Left lobe of liver (tissue), 2 donors: ENCODE measurements around the gene RPL23. TPM values are rescaled to one million over a fixed set of nuclear protein-coding genes. Genes with fewer than 3 reads are reported as not detected.

ENCODE experiments used
- ATAC-seq: fragments of 200-7000 bp; cut with Tn5 transposase; one replicate; pipeline ENCODE4 v1.9.1; 2020; ENCODE audit warnings: mild to moderate bottlenecking, moderate library complexity
- DNase-seq: peaks from one replicate; pipeline ENCODE4 v3.0.0-alpha.2; 2020; ENCODE audit warnings: low spot score
- total RNA-seq: library from RNA; stranded (reverse); gene quantifications from one replicate; pipeline ENCODE4 v1.2.1, GENCODE V29; 2021
- donor health status: DM: no; HTN: no; CAD: no; lungs with moderate emphysema.
- donor health status: DM: no; HTN: yes; CAD: no.

Gene RPL23
- 371 TPM for total RNA-seq

DNA sequence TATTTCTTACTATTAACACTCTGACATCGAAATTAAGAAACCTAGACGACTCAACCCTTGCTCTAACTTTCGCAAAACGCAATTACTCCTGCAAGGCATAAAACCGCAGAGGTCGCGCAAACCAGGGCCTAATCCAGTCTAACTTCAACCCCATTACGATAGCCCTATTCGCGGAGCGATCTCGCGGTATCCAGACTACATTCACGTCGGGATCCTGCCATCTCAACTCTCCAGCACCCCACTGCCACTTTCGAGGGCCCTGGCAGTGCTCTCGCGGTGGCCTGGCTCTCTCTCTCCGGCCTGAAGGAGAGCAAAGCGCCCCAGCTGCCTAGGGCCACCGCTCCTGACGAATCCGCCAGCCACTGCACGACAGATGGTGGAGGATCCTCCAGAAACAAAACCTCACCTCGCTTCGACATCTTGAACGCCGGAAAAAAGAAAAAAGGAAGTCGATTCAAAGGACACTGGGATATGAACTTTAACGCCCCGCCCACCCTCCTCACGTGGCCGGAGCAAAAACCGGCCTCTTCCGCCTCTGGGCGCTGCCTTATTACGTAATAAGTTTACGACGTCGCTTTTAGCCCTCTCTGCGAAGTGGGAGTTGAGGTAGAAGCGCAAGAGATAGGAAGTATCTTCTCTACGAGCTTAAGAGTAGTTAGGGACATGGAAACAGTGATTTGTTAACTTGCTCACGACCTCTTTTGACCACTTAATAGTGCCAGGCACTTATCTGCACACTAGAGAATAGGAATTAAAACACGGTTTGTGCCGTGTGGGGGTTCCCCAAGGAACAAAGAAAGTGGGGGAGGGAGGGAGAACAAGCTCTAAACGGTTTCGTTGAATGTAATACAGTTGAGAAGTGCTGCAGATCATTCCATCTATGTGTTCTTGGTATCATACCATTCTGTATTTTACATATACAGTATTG, at the start of gene RPL23:
RPL23 (minus strand) TSS at position 430 of the 928 bp plus-strand sequence; CDS start at position 419, 11 bp downstream.
- peak; percentile 95 for DNase-seq
- peak; percentile 94 for ATAC-seq

DNA sequence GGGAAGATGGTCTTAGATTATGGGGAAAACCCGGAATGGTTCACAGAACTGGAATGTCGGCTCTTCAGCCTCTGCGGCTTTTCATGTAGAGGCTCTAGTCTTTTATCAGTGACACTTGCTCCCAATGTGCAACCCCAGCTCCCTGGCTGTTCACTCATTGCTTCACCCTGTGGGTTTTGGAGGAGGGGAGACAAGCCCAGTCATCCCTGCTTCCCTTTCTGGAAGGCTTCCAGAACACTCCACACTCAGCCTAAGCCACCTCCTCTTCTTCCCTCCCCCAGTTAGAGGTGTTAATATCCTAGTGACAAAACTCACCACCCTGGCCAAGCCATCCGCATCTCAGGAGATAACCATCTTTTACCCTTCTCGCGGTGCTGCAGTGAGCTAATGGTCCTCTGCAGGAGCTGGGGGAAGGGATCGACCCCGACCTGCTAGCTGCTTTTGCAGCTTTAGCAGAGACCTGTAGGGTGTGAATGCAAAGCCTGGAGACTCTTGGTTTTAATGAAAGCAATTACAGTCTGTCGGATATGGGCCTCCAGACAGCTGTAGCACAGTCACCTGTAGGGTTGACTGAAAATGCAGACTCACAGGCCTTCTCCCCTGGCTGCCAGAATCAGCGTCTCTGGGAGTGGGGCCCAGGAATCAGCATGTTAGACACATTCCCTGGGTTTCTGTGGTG, 47.6 kb upstream of the RPL23 start:
- ATAC-seq (peak; percentile 8), DNase-seq (no peak)

DNA sequence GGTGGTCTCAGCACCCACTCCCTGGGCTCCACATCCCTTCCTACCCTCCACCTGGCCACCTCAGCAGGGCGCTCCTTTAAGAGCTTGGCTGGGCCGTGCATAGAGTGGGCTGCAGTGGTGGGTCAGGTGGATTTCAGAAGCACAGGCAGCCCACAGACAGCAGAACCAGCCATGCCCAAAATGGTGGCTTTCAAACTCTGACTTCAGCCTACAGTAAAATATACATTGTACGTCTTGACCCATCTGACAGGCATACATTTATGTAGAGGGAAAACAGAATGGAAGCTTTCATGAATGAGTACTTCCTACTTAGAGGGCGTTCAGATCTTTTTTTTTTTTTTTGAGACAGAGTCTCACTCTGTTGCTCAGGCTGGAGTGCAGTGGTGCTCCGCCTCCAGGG, 45.9 kb upstream of the RPL23 start:
- no peak for DNase-seq

DNA sequence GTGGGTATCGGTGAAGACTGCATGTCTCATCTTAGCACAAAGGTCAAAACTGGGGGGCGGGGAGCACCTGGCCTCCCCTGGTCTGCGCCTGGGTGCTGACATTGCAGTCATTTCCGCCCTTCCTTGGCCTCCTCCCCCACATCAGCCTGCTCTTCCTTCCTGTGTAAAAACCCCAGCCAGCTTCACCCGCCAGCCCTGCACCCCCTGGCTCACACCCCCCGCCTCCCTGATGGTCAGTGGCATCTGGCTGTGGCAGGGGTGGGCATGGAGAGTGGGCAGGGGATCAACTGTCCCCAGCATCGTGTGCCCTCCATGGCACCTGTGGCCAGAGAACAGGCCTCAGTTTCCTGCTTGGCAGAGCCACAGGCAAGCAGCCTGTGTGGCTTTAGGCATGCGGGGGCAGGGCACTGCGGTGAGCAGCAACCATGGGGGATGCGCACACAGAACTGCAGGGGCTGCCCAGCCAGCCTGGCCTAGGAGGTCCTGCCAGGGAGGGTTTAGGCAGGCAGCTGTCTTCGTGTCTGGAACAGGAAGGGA, 45.4 kb upstream of the RPL23 start:
- no peak for ATAC-seq
- no peak for DNase-seq

More for the DNA sequence above, 45.9 kb upstream of the RPL23 start:
- ATAC-seq = no peak

DNA sequence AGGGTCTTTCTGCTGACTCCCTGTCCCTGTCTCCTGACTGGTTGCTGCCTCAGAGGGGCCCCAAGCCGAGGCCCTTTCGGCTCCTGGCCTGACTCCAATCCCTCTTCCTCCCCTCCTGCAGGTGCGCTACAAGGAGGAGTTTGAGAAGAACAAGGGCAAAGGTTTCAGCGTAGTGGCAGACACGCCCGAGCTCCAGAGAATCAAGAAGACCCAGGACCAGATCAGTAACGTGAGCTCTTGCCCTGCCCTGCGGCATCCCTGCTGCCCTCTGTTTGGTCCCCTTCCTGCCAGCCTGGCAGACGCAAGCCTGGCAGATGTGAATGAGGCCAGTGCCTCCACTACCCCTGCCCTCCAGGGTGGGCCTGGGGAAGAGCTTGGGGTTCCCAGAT, 44.8 kb upstream of the RPL23 start:
- DNase-seq (no peak), ATAC-seq (no peak)

DNA sequence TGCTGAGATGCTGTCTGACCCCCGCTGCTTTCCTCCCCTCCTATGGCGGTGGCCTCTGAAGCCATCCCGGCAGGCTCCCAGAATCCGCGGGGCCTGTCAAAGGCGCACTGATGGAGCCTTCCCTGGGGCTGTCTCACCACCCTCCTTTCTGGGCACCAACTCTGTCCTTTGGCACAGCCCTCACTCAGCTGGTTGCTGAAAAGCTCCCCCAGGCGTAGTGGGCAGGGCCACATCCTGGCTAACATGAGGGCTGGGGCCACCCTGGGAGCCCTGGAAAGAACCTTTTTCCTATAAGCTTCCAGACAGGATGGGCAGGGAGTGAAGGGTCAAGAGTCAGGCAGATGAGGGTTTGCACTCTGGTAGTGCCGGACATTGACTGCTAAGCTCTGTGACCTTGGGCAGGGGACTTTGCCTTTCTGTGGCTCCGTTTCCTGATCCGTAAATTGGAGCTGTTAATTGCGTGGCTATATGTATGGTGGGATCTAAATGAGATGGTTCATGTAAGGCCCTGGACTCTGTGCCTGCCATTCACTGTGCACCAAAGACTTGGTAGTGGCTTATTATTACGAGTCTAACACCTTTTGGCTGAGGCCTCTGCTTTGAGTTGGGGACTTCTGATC, 44.3 kb upstream of the RPL23 start:
- ATAC-seq (peak; percentile 46), DNase-seq (no peak)

DNA sequence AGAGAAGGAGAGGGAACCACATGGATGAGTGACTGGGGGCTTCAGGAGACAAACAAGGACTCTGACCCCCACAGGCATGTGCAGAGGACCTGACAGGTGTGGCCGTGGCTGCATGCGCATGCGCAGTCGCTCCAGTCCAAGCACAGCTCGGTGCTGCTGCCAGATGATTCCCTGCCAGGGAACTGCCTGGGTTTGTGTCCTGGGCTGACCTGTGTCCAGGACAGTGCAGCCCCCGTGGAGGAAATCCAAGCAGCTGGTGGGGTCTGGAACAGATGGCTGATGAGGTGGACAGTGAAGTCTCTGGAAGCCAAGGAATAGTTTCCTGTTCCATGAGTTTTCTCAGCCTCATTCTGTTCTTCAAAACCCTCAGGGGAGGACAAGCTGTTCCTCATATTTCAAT, 43.7 kb upstream of the RPL23 start:
- DNase-seq = peak; percentile 91
- peak; percentile 73 for ATAC-seq

DNA sequence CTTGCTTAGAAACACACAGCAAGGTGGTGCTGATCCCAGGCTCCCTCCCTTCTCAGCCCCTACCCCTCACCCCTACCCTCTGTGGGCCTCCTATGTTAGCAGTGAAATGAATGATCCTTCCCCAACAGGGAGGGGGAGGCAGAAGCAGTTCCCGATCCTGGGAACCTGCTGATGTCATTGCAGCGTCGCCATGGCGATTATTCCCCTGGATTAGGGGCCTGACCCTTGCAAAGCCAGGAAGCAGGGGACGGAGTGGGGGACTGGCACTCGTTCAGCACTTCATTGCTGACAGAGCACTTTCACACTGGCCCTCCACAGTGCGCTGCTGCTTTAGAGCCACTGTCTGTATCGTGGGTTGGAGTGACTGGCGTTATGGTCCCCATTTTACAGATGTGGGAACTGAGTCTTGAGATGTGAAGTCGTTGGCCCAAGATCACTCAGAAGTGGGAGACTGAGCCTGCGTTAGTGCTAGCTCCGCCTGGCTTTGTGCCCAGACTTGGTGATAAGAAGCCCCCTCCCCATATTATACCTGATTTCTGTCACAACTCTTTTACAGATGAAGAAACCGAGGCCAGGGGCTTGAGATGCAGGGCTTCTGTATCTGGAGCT, 42.9 kb upstream of the RPL23 start:
- DNase-seq (no peak), ATAC-seq (peak; percentile 7)

DNA sequence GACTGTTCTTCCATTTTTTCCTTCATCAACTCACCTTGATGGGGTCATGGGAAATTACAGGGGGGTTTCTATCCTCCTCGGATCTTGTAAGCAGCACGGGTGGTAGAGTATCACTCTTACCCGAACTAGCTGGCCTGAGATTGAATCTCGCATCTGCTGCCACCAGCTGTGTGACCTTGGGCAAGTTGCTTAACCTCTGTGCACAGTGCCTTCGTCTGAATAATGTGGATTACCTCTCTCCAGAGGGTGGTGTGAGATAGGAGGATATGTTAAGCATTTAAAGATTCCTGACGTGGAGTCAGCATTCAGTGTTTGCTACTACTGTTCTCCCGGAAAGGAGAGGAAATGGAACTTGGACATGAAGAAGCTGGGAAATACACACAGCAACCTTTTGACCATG, 40.8 kb upstream of the RPL23 start:
- ATAC-seq = peak; percentile 2
- DNase-seq = no peak

DNA sequence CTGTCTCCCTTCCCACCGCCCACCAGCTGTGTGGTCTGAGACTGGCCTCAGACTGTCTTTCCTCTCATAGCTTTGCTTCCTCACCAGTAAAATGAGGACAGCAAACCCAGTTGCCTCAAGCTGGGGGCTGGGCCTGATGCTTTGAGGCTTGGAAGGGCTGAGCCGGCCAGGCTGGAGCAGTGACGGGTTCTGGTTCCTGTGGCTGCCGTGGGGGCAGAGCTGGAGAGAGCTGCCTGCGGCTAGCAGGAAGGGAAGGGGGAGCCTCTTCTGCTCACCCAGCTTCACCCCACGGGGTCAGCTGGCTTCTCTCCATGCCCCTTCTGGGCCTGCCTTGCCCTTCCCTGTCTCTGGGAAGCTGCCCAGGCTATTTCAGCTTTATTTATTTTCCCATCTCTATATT, 40.1 kb upstream of the RPL23 start:
- peak; percentile 50 for ATAC-seq
- DNase-seq = peak; percentile 70

DNA sequence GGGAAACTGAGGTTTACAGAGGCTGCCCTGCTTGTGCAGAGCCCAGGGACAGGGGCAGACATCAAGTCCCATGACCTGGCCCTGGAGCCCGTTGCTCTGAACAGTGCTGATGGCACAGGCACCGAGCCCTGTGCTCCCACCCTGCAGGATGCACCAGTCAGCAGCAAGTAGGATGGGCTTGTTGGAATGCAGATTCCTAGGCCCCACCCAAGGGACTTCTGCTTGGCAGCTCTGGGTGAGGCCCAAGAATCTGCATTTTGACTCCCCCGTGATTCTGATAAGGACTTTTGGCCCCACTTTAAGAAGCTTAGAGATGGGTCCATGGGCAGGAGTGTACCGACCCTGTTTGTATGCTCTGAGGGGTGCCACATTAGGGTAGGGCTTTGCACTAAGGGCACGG, 39.6 kb upstream of the RPL23 start:
- no peak for ATAC-seq

DNA sequence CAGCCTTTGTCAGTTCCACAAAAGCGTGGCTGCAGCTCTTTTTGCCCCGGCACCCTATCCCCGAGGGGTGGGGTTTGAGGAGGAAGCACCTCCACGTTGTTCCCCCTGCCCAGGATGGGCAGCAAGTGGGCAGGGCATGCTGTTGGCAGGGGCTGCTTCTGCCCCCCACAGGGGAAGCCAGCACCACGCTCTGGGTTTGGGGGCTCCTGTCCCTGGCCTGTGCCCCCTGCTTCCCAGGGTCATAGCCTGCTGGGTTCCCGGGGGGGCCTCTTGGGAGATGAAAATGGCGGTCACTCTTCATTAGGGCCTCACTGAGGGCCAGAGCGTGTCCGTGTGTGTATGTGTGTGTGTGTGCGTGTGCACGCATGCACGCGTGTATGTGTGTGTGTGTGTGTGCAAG, 39.1 kb upstream of the RPL23 start:
- DNase-seq (no peak), ATAC-seq (no peak)

More for the DNA sequence above, 39.6 kb upstream of the RPL23 start:
- no peak for DNase-seq

DNA sequence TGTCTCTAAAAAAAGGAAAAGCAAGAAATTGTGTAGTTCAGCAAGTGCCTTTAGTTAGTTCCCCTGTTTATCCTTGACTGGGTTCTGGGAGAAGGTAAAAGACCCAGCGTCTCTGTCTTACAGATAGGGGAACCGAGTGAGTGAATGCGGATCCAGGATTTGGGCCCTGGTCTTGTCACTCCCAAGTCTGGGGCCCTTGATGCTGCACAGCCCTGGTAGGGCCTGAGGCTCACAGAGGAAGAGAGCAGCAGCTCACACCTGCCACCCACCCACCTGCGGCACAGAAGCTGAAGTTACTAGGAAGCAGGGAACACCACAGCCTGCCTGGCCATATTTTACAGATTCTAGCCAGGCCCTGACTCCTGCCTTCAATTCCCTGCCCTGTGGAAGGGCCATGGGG, 38.6 kb upstream of the RPL23 start:
- ATAC-seq (no peak), DNase-seq (no peak)

DNA sequence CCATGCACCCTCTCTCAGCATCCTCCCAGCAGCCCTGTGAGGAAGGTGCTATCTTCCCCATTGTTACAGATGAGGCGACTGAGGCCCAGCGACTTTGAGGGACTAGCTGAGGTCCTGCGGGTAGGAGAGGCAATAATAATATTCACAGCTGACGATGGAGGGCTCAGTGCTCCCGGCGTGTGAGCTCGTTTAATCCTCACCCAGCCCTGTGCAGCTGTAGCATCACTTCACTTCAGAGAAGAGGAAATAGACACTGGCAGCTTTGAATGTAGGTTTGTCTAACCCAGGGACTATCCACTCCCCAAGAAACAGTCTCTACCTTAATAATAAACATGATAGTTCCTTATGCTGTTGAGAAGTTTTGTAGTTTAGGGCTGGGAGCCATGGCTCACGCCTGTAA, 37.9 kb upstream of the RPL23 start:
- ATAC-seq (no peak), DNase-seq (no peak)

DNA sequence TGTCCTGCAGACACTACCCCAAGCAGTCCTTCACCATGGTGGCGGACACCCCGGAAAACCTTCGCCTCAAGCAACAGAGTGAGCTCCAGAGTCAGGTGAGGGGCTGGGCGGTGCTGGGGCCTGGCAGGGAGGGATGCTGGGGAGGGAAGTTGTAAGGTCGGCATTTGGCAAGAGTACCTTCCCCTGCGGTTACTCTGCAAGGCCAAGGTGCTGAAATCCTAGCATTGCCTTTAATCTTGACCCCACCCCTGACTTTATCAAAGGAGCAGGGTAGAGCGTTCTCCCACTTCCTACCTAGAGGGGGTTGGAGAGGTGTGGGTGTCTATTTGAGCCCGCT, 36.9 kb upstream of the RPL23 start:
- no peak for DNase-seq

DNA sequence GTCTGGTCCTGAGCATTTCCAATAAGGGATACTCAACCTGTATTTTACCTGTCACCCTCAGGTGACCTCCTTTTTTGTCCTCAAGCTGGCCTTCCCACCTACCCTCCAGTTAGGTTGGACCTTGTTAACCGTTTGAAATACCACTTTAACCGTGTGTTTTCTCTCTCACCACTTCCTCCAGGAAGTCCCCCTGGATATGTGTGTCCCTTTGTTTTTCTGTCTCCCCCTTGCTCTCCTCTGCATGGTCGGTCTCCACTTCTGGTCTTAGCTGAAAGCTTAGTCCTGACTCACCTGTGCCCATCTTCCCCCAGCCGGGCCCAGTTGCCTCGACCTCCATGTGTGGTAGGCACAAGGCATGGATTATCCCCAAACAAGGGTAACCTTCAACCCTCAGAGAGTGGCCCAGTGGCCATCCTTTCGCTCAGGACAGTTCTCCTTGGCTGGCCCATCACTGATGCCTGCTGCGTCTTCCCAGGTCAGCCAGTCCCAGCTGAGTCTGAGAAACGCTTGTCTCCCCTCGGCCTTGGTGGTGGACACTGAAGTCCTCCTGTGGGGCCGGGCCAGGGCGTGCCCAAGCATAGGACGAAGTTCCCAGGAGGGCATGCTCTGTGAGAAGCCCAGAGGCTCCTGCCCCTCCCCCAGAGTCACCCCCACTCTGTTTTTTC, 36.4 kb upstream of the RPL23 start:
- DNase-seq = no peak
- no peak for ATAC-seq

More for the DNA sequence above, 36.9 kb upstream of the RPL23 start:
- ATAC-seq = no peak

DNA sequence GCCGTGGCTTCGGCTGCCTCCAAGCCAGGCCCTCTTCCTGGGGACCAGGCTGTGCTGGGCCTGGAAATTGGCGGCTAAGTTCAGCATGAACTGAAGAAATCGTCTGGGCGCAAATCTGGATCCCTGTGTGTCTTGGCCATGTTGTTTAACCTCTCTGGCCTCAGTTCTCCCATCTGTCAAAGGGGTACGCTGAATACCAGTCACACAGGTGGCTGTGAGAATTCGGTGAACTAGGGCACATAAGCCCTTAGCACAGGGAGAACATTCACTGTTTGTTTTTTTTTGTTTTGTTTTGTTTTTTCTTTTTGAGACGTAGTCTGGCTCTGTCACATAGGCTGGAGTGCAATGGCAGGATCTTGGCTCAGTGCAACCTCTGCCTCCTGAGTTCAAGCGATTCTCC, 35.3 kb upstream of the RPL23 start:
- no peak for ATAC-seq

DNA sequence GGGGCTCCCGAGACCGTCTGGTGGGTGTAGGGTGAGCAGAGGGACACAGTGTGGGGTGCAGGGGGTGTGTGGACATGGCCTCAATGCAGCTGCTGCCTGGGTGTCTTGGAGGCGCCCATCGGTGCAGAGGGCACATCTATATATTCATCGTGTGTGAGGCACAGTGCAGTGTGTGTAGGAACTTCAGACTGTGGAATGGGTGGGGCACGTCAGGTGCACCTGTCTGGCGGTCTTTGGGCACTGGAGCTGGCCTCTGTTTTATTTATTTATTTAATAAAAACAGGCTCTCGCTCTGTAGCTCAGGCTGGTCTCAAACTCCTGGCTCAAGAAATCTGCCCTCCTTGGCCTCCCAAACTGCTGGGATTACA, 33.1 kb upstream of the RPL23 start:
- no peak for DNase-seq
- ATAC-seq = no peak

More for the DNA sequence above, 35.3 kb upstream of the RPL23 start:
- DNase-seq = no peak

DNA sequence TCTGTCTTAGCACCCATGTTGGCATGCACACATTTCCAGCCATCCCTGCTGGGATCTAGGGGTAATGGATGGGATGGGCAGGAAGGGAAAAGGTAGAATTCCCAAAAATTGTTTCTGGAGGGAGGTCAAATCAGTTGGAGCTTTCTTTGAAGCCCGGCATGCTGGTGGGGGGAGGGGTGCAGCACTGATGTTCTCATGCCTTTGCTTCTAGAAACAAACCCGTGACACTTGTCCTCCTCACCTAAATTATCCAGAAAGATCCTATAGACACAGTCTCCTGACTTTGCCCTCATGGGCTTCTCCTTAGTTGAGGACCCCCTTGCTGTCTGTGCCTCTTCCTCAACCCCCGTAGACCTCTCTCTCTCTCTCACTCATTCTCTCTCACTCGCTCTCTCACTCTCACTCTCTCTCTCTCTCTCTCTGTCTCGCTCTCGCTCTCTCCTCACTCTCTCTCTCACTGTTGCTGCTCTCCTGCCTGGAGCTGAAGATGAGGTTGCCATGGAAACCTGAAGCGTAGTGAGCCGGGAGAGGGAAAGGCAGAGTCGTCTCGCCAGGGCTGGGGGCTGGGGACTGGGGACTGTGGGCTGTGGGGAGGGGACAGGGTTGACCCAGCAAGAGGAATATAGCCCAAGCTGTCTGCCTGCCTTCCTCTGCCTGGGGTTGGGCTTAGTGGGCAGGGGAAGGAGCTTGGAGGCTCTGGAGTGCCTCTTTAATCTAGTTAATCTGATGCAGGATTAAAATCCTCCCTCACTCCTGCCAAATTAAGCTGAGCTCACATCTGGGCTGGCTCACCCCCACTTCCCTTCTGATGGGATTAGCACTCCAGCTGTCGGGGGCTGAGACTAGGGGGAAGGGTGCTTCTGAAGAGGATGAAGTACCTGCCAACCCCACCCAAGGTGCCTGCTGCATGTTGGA, 32.5 kb upstream of the RPL23 start:
- ATAC-seq (peak; percentile 7), DNase-seq (no peak)
